ENCODE data around the gene SMOC2.

GRCh38 chr6:168616816-168617765 lies 176.1 kb downstream of the SMOC2 start:
- TF ChIP-seq CTCF (IDR thresholded peaks at IDR 0.05 in 2 of 3, conservative IDR thresholded peaks at IDR 0.05 in 1 of 3; ENCODE audit: borderline replicate concordance in 1 of 3, insufficient read depth in 1 of 3, low read depth in 2 of 3, low read length in 2 of 3), result peak; percentile 28 to 49 (median 33); a peak in 4 of 6 replicates
- no peak for TF ChIP-seq FOSL1 (IDR thresholded peaks at IDR 0.05; ENCODE audit: low read depth)
- TF ChIP-seq POLR2A (IDR thresholded peaks at IDR 0.05; ENCODE audit: borderline replicate concordance, extremely low read depth, insufficient read depth, insufficient read length), result no peak
- no peak for TF ChIP-seq TCF7L2 (IDR thresholded peaks at IDR 0.05; ENCODE audit: borderline replicate concordance, extremely low read depth, insufficient read depth, insufficient read length)
- peak; percentile 73 for TF ChIP-seq RAD21 (IDR thresholded peaks at IDR 0.05; ENCODE audit: low read depth)
- no peak for TF ChIP-seq EZH2phosphoT487 (IDR thresholded peaks at IDR 0.05; ENCODE audit: borderline replicate concordance)
- no peak for TF ChIP-seq EGR1 (IDR thresholded peaks at IDR 0.05; ENCODE audit: low read depth)
- no peak for TF ChIP-seq EZH2 (IDR thresholded peaks at IDR 0.05)
